Erythroblast (primary cell): ENCODE results near the gene ARHGAP42.

Source experiments
- GATA1 ChIP-seq: IDR thresholded peaks from 2 replicates; pipeline ENCODE4 v1.6.1; 2011; ENCODE audit warnings: low read depth, mild to moderate bottlenecking, control low read depth, low read length, moderate library complexity
- POLR2A ChIP-seq: IDR thresholded peaks from 2 replicates; pipeline ENCODE4 v1.6.1; 2011; ENCODE audit warnings: mild to moderate bottlenecking, low read length

DNA sequence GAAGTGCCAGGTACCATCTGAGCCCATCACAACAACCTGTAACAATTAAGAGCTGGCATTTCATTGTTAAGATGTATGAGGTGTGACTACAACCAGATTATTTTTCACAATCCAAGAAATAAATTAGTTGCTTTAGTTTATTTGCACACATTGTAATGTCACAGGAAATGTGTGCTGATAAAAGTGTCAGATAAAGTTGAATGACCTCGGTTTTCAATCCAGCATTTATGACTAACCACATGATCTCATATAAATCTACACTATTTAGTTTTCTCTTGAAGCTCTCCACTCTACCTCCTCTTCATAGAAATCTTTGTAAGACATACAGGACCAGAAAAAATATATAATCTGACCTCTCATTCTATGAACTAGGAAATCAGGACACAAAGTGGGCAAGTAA, 276.3 kb downstream of the ARHGAP42 start:
- no peak for TF ChIP-seq POLR2A
- TF ChIP-seq GATA1: no peak
